NCI-H2081 treated with DMSO at 0.1 percent for 48 hours (cell line): ENCODE results near the gene JARID2.

Experiments
- DNase-seq: peaks from one replicate; lab custom pipeline; 2025; lab: John Stamatoyannopoulos, UW

Gene JARID2

DNA sequence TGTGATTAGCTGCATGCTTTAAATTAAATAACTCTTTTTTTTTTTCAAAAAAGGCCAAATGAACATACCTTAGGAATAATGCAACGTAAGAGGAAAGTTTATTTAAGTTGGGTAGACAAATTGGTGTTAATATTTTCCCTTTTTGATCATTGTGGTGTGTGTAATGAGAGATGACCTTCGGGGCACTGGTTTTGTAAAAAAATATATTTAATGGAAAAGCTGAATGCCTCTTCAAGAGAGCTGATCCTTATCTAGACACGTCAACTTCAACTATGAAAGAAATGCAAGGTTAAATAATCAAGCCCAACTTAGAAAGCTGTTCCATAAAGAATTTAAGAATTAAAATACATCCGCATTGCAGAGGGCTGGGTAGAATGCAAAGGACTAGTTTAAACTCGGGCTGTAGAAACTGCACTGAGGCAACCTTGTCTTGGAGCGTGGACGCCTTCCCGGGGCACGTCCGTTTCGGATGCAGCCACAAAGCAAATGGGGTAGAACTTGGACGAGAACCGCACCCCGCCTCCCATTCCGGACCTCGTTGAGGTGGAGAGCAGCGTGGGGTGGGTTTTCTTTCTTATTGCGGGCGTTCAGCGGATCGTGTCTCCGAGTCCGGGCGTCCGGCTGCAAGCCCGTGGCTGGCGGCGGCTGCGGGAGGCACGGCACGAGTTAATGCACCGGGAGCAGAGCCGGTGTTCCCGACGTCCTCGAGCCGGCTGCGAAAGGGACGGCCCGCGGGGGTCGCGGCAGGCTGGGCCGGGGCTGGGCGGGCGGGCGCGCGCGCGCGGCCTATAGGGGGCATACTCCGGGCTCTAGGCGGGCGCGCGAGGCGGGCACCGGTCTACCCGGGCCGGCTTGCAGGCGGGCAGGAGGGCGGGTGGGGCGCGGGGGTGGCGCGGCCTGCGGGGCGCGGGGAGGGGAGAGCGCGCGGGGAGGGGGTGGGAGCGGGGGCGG is 1.9 kb downstream of the JARID2 start:
- no peak for DNase-seq

DNA sequence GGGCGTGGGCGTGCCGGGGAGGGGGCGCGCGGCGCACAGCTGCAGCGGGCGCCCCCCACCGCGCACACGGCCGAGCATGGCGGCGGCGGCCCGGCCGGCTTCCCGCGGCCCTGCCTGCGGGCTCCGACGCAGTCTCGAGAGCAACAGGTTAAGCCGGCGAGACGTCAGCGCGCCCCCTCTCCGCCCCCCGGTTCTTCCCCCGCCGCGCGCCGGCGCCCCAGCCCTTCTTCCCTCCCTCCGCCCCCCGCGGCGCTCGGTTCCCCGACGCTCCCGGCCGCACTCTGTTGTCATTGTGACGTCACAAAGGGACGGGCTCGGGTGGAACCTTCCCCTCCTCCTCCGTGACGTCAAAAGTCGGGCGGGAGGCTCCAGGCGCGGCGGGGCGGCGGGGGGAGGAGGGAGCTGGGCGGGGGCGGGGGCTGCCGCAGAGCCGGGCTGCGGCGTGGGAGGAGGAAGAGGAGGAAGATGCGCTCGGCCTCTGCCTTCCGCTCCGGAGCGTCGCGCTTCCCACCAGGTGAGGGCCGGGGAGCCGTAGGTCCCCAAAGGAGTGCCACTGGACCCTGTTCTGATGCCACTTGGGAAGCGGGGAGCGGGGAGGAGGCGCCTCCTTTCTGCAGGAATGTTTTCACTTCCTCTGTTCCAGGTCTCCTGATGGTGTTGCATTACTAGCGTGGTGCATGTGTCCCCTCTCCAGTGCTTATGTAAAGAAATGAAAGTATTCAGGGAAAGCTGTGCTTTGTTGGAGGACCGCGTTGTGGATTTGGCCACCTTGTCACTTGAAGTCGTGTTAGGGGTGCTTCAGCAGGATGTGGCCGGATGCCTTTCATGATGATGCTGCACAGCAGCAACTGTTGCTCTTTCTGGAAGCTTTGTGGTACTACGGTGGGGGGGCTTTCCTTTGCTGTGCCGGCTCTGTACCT is 2.8 kb downstream of the JARID2 start:
- DNase-seq: peak; percentile 53

DNA sequence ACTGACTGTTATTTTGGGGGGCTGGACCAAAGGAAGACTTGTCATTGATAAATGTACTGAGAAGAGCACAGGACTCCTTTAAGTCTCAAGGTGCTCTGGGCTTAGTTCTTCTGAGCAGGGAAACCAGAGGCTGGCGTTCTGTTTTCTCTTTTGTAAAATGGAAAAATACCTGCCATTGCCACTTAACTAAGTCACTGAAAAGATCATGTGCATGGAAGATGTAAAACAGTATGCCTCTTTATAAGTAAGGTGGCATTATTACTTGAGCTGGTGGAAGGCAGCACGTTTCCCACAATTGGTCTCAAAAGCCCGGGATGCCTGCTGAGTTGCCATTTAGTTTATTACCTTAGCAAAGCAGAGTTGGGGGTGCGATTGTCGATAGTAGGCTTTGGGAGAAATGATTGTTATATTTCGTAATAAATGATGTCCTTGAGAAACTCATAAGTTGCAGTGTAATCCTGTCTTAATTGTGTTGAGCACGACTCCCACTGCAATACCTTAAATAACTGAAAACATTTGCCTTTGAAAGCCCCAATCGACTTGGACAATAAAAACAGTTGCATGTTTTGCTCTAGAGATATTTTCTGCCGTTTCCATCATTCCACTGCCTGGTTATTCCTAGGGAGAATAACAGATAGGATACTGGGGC is 3.6 kb downstream of the JARID2 start:
- no peak for DNase-seq

DNA sequence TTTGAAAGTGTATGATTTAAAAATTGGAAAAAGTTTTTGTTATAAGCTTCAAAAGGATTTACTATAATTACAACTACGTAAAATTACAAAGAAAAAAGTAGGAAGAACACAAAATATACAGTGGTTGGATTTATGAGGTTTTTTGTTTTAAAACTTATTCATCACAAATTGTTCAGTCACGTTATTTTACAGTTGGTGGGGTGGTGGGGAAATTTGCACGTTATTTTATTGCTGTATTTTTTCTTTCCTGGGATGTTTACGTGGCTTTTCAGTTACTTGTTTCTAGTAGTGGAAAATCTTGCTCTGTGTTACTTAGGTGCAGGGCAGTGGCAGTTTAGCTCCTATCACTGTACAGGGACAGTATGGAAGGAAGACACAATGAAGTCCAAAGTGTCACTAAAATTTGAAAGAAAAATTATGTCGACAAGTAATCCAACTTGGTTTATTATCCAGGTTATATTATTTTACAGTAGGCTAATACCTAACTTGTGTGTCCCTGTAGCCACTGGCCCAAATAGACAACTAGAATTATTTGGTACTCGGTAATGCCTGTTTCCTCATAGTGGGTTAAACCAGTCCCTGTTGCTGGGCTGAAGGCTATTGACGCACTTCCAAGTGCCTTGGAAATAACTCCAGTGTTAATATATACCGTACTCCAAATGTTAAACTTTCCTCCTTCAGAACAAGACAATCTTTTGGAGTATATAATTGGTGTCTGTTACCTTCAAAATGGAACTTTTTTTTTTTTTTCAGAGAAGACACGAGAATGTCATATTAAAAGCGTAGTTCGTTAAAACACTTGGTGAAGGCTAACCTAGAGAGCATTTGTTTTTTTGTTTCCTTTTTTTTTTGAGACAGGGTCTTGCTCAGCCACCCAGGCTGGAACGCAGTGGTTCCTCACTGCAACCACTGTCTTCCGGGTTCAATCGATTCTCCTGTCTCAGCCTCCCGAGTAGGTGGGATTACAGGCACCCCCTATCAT is 4.6 kb downstream of the JARID2 start:
- DNase-seq: no peak

DNA sequence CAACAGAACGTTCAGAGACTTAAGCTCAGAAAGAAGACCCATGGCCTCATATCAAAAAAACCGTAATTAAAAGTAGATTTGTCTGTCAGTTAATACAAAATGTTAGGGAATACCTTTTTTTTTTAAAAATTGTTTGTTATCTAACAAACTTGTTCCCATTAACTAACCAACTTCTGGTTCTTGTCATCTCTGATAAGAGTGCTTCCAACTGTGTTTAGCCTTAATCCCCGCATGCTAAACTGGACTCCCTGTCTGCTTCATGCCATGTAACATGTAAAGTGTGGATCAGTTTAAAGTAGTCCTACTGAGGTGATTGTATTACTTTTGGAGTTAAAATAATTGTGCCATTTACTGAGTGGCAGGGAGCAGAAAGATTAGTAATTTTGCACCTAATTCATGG is 6.3 kb downstream of the JARID2 start:
- DNase-seq: no peak

DNA sequence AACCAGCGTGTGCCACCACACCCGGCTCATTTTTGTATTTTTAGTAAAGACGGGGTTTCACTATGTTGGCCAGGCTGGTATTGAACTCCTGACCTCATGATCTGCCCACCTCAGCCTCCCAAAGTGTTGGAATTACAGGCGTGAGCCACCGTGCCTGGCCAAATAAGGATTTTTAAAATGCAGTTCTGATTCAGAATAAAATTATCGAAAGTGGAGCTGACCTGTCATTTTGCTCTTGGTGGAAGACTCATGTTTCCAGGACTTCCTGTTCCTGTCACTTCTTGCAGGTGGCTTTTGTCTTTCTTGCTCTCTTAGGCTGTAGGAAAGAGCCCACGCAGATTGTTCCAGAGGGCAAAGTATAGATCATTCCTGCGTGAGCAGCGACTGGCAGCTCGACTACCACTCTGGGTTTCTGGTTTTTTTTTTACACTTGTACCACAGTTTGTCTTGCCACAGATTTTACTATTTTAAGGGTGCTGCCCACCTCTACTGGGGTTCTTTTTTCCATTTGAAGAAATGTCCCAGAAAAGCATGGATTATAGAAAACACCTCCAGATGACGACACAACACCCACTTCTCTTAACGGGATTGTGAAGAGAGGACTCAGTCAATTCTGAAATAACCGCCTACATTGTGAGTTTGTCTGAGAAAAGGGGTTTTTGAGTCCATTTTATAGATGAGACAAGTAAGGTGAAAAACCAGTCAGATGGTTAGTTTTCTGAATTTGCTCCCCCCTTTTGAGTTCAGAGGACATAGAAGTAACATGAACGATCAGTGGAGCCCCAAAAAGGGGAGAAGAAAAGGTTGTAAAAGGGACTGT is 7.5 kb downstream of the JARID2 start:
- DNase-seq: no peak

DNA sequence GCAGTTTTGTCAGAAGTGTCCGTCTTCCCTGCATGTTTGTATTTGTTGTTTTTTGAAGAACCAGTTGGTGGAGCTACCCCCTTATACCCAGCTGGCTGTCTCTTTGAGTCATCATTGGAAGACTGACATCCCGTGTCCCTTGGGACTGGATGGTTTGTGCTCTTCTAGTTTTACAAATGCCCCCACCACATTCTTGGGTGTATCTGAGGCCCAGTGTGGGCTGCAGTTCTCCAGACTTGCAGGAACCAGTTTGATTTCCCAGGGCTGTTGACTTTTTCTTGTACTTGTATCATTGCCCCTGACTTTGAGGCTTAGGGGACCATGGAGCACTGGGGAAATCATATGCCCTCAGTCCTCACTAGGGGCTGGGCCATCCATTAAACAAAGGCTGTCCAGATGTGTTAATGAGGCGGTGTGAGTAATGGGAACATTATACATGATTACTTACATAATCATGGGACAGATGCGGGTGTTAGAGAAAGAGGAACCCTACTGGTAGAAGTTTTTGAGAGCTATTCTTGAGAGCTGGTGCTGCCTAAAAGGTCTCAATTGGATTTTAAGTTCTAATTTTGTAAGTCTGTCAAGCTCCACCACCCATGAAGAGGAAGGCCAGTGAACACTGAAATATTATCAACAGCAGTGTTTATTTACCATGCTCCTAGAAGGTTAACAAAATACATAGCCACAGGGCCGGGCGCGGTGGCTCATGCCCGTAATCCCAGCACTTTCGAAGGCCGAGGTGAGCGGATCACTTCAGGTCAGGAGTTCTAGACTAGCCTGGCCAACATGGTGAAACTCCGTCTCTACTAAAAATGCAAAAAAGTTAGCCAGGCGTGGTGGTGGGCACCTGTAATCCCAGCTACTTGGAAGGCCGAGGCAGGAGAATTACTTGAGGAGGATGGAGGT is 8.5 kb downstream of the JARID2 start:
- DNase-seq: no peak

DNA sequence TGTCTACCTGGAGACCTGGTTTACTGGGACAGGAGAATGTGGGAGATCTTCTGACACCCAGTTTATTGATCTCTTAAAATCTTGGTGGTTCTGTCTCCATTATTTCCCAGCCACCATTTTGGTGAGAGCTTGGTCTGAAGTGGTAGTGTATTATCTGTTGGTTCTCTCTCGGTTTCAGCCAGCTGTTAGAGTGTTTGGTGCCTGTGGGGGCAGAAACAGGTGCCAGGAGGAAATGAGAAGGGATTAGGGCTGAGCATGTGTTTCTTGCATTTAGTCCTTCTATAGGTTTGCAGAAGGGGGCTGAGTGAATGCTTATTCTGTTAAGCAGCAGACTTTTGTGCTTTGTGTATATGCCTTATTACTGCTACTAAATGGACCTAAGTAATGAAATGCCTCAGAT is 9.6 kb downstream of the JARID2 start:
- DNase-seq: no peak

DNA sequence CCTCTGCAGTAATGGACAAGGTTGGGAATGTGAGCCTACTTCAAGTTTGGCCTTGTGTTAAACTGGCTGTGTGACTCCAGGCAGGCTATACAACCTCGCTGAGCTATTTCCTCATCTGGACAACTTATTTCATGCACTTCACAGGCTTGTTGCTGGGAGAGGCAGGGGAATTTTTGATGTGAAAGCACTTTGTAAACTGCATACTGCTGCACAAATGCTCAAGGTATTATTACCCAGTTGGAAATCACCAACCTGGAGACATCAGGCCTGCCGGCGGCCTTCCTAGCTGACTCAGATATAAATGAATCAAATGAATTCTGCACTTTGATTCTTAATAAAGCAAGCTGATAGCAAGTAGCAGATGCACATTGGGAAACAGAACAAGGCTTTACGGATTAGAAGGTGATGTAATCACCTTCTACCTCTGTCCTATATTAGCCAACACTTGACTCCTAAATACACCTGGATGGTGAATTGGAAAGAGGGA is 10.1 kb downstream of the JARID2 start:
- no peak for DNase-seq

DNA sequence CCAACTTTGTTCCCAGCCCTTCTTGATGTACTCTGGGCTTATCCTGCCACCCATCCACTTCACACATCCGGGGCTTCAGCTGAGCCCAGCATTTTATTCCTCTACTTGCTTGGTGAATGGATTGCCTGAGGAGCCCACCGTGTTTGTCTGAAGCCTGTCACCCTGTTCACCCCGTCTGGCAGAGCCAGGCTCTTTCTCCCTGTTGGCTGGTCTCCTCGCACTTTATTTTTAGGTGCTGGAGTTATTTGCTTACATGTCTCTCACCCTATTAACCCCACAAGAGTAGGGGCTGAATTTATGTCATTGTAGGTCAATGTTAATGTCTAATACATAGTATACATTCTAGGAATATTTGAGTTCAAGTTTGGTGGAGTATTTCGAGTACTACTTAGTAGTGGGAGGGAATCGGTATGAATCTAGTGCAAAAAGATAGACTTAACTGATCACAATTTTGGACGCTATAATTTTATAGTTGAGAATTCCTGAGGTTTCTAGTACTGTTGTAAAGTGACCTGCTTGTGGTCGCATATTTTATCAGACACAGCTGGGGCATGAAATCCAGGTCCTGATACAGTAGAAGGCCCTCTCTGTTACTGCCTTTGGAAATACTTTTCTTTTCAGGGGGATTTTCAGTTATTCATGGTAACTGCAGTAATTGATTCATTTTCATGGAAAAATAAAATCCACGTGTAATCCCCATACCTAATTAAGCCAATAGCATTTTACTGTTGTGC is 10.8 kb downstream of the JARID2 start:
- DNase-seq: no peak

DNA sequence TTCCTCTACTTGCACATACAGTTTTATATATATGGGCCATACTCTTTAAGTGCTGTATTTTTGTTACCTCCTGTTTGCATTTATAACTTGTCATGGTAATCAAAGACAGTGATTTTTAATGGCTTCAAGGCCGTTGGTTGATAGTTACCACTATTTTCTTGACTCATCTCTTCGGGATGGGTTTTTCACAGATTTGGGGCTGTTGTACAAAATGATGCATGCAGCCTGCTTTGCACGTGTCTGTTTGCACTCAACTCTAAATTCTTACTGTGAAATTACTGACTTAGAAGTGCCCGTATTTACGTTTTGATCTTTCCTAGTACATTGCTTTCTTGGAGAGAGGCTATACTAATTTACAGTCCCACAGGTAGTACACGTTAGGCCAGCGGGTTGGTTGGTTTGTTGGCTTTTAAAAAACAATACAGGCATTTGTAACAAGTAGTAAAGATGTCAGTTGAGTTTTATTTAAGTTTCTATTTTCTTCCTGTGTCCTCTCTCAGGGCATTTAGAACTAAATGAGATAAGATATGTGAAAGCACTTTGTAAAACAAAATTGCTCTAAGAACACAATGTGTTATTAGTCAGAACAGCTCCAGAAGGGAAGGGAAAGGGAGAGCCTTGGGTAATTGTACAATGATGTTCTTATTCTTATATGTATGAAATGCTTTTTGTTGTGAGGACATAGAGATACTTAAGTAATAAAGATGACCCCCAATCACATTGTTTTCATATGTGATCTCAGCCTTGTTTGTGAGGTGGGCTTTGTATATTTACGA is 11.7 kb downstream of the JARID2 start:
- no peak for DNase-seq

DNA sequence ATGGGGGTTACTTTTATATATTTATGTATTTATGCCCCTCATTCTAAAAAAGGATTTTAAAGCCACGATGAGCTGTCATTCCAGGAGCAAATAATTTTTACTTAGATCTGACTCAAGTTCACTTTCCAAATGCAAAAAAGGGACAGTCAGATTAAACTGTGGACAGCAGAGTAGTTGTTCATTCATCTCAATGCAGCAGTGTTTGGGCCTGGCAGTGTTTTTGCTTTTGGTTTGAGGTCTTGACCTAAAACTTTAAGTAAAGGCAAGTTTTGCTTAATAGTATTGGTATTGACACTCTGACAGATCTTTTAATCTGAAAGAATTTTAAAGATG is 13.9 kb downstream of the JARID2 start:
- no peak for DNase-seq

DNA sequence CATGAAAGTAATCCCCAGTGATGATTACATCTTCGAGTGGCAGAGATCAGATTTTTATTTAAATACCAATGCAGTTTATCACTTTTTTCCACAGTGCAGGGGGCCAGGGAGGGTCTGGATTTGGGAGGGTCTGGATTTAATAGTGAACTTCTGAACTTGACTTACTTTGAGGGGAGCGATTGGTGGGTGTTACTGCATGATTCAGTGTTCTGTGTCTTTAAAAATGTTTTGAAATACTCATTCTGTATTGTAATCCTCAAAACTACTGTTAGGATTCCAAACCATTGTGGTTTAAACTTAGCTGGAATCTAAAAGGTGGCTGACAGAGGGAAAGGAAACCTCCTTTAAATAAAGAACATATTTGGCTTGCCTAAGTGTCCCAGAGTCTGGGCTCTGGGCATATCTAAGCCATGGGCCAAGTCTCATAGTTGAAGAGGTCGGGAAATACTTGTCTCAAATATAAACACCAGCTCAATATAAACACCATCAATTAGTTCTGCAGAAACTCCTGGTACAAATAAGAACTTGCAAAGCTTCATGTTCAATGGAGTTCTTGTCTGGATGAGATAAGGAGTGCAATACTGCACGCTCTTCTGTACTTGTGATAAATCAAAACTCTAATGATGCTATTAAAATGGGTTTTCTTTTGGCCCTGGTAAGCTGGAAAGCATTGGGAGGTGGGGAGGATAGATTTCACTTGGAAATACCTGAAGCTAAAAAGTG is 14.4 kb downstream of the JARID2 start:
- DNase-seq: no peak

DNA sequence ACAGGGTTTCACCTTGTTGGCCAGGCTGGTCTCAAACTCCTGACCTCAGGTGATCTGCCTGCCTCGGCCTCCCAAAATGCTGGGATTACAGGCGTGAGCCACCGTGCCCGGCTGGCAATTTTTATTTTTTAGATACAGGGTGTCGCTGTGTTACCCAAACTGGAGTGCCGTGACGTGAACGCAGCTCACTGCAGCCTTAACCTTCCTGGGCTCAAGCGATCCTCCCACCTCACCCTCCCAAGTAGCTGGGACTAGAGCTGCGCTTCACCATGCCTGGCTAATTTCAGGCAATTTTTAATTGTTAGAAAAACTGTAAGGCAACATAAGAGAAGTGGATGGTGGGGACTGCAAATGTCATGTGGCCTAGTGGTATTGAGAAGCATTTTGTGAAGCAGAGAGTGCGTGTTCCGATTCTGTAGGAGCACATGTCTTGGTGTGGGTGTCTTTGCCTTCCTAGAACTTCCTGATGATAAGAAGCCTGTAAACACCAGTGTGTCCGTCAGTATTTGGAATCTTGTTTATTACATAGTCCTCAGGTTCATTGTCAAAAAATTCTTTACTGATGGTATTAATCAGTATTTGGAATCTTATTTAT is 18.0 kb downstream of the JARID2 start:
- no peak for DNase-seq

DNA sequence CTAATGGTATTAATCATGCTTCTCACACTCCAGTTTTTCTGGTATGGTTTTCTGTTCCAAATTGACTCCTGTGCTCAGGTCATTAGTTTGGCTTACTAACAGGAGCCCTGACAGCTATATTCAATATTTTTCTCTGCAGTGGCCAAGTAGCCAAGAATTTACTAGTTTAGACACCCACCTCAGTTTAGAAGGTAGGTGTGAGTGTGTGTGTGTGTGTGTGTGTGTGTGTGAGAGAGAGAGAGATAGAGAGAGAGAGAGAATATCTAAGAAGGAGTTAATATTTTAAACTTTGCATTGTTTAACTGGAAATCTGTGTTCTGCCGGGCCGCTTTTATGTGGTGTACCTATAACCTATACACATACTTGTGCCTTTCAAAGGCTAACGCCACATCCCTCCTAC is 18.5 kb downstream of the JARID2 start:
- DNase-seq: no peak

DNA sequence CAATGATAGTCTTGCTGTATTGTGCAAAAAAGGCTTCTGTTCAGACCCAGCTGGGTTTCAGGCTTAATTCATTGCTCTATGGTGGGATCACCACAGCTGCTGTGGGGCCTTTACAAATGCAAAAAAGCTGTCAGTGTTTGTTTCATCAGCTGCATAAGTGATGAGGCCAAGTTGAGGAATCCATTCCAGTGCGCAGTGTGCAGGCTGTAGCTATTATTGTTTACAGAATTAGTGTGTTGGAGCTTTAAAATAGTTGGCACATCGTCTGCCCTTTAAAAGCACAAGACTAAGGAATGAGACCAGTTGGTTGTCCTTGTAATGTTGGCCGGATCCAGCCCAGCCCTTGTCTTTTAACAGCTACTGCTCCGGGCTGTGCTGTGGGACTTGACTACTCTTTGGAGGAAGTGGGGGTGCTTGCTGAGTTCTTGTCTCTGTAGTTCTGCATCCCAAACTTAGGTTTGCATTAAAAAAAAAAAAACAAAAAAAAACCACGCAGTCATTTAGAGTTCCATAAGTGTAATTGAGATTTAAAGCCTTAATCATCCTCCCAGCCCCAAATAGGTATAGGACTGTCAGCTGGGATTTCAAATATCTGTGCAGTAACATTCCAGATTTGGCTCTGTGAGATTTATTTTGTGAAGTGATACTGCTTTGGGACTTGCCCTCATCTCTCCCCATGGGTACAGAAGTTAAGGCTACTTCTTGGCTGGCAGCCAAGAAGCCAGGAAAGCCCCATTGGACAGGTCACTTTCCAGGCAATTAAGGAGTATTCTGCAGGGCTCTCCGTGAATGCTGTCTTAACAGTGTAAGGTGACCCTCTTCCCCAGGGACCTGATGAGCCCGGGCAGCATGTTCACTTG is 19.3 kb downstream of the JARID2 start:
- DNase-seq: no peak
